Adipocyte (in vitro differentiated cells): Measurements from ENCODE around the gene KRT81.
"Not testable (repeated sequence)": the region's sequence is repeated elsewhere in the genome, so short reads cannot be mapped to it uniquely, and the experiment has no call there.

Experiments used
- DNase-seq: peaks from one replicate; pipeline ENCODE4 v3.0.0-alpha.2; 2015; ENCODE audit warnings: low read depth
- H3K27me3 ChIP-seq: replicated peaks from 2 replicates; pipeline ENCODE4 v1.7.0; 2013; ENCODE audit warnings: mild to moderate bottlenecking, low read length, moderate library complexity; ENCODE audit not compliant: control insufficient read depth, insufficient read depth
- H3K36me3 ChIP-seq: 2 replicates; pipeline ENCODE4 v1.7.0; 2013; ENCODE audit warnings: low read length, mild to moderate bottlenecking, moderate library complexity; ENCODE audit not compliant: control insufficient read depth, insufficient read depth, severe bottlenecking
- H3K4me1 ChIP-seq: 2 replicates; pipeline ENCODE4 v1.7.0; 2013; ENCODE audit warnings: mild to moderate bottlenecking, low read length, moderate library complexity; ENCODE audit not compliant: control insufficient read depth, insufficient read depth
- H3K4me3 ChIP-seq: 2 replicates; pipeline ENCODE4 v1.7.0; 2013; ENCODE audit warnings: mild to moderate bottlenecking, low read length, moderate library complexity
- H3K9ac ChIP-seq: 2 replicates; pipeline ENCODE4 v1.7.0; 2013; ENCODE audit warnings: mild to moderate bottlenecking, low read length, moderate library complexity
- H3K9me3 ChIP-seq: 2 replicates; pipeline ENCODE4 v1.7.0; 2013; ENCODE audit warnings: mild to moderate bottlenecking, low read length, moderate library complexity; ENCODE audit not compliant: control insufficient read depth

KRT81 gene

GRCh38 chr12:52266514-52266913, 24.8 kb downstream of the KRT81 start:
- Histone ChIP-seq H3K27me3 (peaks cover 20% of the 10 kb centered on the region), H3K4me1 (peaks cover 5% of the 10 kb centered on the region), H3K36me3 (no peaks in the 10 kb centered on the region), H3K4me3 (no peak overlapping the region), H3K9ac (no peak overlapping the region), H3K9me3 (peaks cover 9% of the 10 kb centered on the region)
- DNase-seq: no peak

- Histone ChIP-seq H3K27me3 (peaks cover 22% of the 10 kb centered on the region), H3K9ac (no peak overlapping the region), H3K36me3 (no peaks in the 10 kb centered on the region), H3K4me1 (peaks cover 5% of the 10 kb centered on the region), H3K4me3 (no peak overlapping the region), H3K9me3 (no peaks in the 10 kb centered on the region)
- peak; percentile 36 for DNase-seq
Observed at GRCh38 chr12:52264435-52264825, 26.9 kb downstream of the KRT81 start.

- no peak overlapping the region for H3K4me3 ChIP-seq
Observed at GRCh38 chr12:52263761-52264434, 27.4 kb downstream of the KRT81 start.

GRCh38 chr12:52262286-52262685, 29.0 kb downstream of the KRT81 start:
- Histone ChIP-seq H3K9me3 (no peaks in the 10 kb centered on the region), H3K4me1 (peaks cover 5% of the 10 kb centered on the region), H3K4me3 (no peak overlapping the region), H3K36me3 (no peaks in the 10 kb centered on the region), H3K27me3 (peaks cover 40% of the 10 kb centered on the region), H3K9ac (no peak overlapping the region)
- DNase-seq: no peak

More at GRCh38 chr12:52263761-52264434, 27.4 kb downstream of the KRT81 start:
- no peak for DNase-seq
- no peak overlapping the region for H3K9ac ChIP-seq
- H3K4me1 ChIP-seq: peaks cover 5% of the 10 kb centered on the region
- no peaks in the 10 kb centered on the region for H3K36me3 ChIP-seq
- peaks cover 27% of the 10 kb centered on the region for H3K27me3 ChIP-seq
- H3K9me3 ChIP-seq: no peaks in the 10 kb centered on the region

GRCh38 chr12:52261208-52261484, 30.2 kb downstream of the KRT81 start:
- peaks cover 5% of the 10 kb centered on the region for H3K4me1 ChIP-seq
- no peak overlapping the region for H3K9ac ChIP-seq
- H3K27me3 ChIP-seq: peaks cover 50% of the 10 kb centered on the region

GRCh38 chr12:52260361-52261207, 30.8 kb downstream of the KRT81 start:
- Histone ChIP-seq H3K9me3 (no peaks in the 10 kb centered on the region), H3K36me3 (no peaks in the 10 kb centered on the region), H3K4me1 (peaks cover 4% of the 10 kb centered on the region), H3K9ac (no peak overlapping the region), H3K27me3 (peaks cover 56% of the 10 kb centered on the region), H3K4me3 (no peak overlapping the region)
- peak; percentile 78 for DNase-seq

More at GRCh38 chr12:52261208-52261484, 30.2 kb downstream of the KRT81 start:
- Histone ChIP-seq H3K36me3 (no peaks in the 10 kb centered on the region), H3K4me3 (no peak overlapping the region), H3K9me3 (no peaks in the 10 kb centered on the region)
- no peak for DNase-seq

GRCh38 chr12:52259657-52260243, 31.6 kb downstream of the KRT81 start:
- H3K9ac ChIP-seq: no peak overlapping the region
- H3K4me1 ChIP-seq: peaks cover 2% of the 10 kb centered on the region
- peaks cover 64% of the 10 kb centered on the region for H3K27me3 ChIP-seq
- H3K36me3 ChIP-seq: no peaks in the 10 kb centered on the region
- no peaks in the 10 kb centered on the region for H3K9me3 ChIP-seq
- peak; percentile 66 for DNase-seq
- no peak overlapping the region for H3K4me3 ChIP-seq

GRCh38 chr12:52258335-52258901, 32.9 kb downstream of the KRT81 start:
- Histone ChIP-seq H3K27me3 (peaks cover 66% of the 10 kb centered on the region), H3K9ac (no peak overlapping the region), H3K36me3 (no peaks in the 10 kb centered on the region), H3K4me3 (no peak overlapping the region), H3K9me3 (no peaks in the 10 kb centered on the region), H3K4me1 (no peaks in the 10 kb centered on the region)
- peak; percentile 30 for DNase-seq

GRCh38 chr12:52257922-52258321, 33.4 kb downstream of the KRT81 start:
- not testable (repeated sequence) for H3K36me3 ChIP-seq, H3K9ac ChIP-seq, H3K4me1 ChIP-seq, H3K4me3 ChIP-seq, H3K9me3 ChIP-seq, DNase-seq
- peaks cover 62% of the 10 kb centered on the region for H3K27me3 ChIP-seq

GRCh38 chr12:52257074-52257551, 34.2 kb downstream of the KRT81 start:
- peaks cover 55% of the 10 kb centered on the region for H3K27me3 ChIP-seq
- no peaks in the 10 kb centered on the region for H3K4me1 ChIP-seq
- H3K9ac ChIP-seq: no peak overlapping the region
- H3K9me3 ChIP-seq: no peaks in the 10 kb centered on the region
- no peak for DNase-seq
- no peak overlapping the region for H3K4me3 ChIP-seq
- H3K36me3 ChIP-seq: no peaks in the 10 kb centered on the region

GRCh38 chr12:52256584-52256935, 34.8 kb downstream of the KRT81 start:
- Histone ChIP-seq H3K9ac (no peak overlapping the region), H3K27me3 (peaks cover 55% of the 10 kb centered on the region), H3K36me3 (no peaks in the 10 kb centered on the region), H3K9me3 (no peaks in the 10 kb centered on the region), H3K4me3 (no peak overlapping the region), H3K4me1 (no peaks in the 10 kb centered on the region)
- DNase-seq: no peak
